K562 (cell line): ENCODE results near the gene TUBGCP5. TPM values are rescaled to one million over a fixed set of nuclear protein-coding genes. Genes with fewer than 3 reads are reported as not detected.
A peak's percentile ranks its signal among the peaks of the same experiment; 100 is the strongest.

Experiments used
- BHLHE40 ChIP-seq: IDR thresholded peaks from 2 replicates; pipeline ENCODE4 v1.6.1; 2011; ENCODE audit warnings: low read length, improper control_type of control experiment
- C11orf30 ChIP-seq: fragments of 450-650 bp; IDR thresholded peaks from 2 replicates; pipeline ENCODE4 v1.6.1; 2016; ENCODE audit warnings: low read depth, mild to moderate bottlenecking
- CBFA2T3 ChIP-seq: fragments of 450-650 bp; IDR thresholded peaks from 2 replicates; pipeline ENCODE4 v1.6.1; 2017
- CHD1 ChIP-seq: fragments of 200-600 bp; sonication (generic); IDR thresholded peaks from one replicate; pipeline ENCODE4 v1.6.1; 2012; ENCODE audit warnings: mild to moderate bottlenecking, moderate library complexity, low read length, inconsistent platforms
- HMGXB4 ChIP-seq: sonication (generic); formaldehyde crosslinking; IDR thresholded peaks from 2 replicates; pipeline ENCODE4 v1.8.1; 2023; ENCODE audit warnings: mild to moderate bottlenecking, missing genetic modification reagents
- MAFK ChIP-seq: IDR thresholded peaks from 2 replicates; pipeline ENCODE4 v1.6.1; 2011; ENCODE audit warnings: low read length, improper control_type of control experiment
- MAZ ChIP-seq, 2 experiments: fragments of 450-650 bp in 1 of 2; sonication (generic) in 1 of 2; formaldehyde crosslinking; IDR thresholded peaks in 1 of 2; conservative IDR thresholded peaks in 1 of 2; 2 replicates each; pipeline versions ENCODE4 v1.4.0 to v1.5.0; 2020; ENCODE audit warnings: mild to moderate bottlenecking in 1 of 2, missing genetic modification reagents in 1 of 2
- MYBL2 ChIP-seq, 2 experiments: fragments of 450-650 bp in 1 of 2; sonication (generic) in 1 of 2; formaldehyde crosslinking in 1 of 2; IDR thresholded peaks; 2 replicates each; pipeline versions ENCODE4 v1.6.1 to v1.8.1; 2017 to 2022; ENCODE audit warnings: borderline replicate concordance in 1 of 2, inconsistent platforms in 1 of 2, low read depth in 1 of 2, mild to moderate bottlenecking in 1 of 2, missing genetic modification reagents in 1 of 2, moderate library complexity in 1 of 2
- NFIC ChIP-seq: fragments of 450-650 bp; IDR thresholded peaks from 2 replicates; pipeline ENCODE4 v1.6.1; 2017; ENCODE audit warnings: mild to moderate bottlenecking, inconsistent platforms
- POLR3G ChIP-seq: IDR thresholded peaks from 2 replicates; pipeline ENCODE4 v1.6.1; 2011; ENCODE audit not compliant: insufficient read length, insufficient replicate concordance; ENCODE audit errors: extremely low read depth
- PPARD ChIP-seq: fragments of 250-450 bp; sonication (Bioruptor Pico); IDR thresholded peaks from 2 replicates; pipeline ENCODE4 v1.8.0; 2022; ENCODE audit warnings: inconsistent platforms, mild to moderate bottlenecking, moderate library complexity
- RBFOX2 ChIP-seq: fragments of 200-400 bp; formaldehyde crosslinking; IDR thresholded peaks from 2 replicates; pipeline ENCODE4 v1.6.1; 2017; ENCODE audit warnings: low read depth, mild to moderate bottlenecking, low read length, moderate library complexity
- RBM34 ChIP-seq: fragments of 200-400 bp; formaldehyde crosslinking; IDR thresholded peaks from 2 replicates; pipeline ENCODE4 v1.6.1; 2018; ENCODE audit warnings: low read length, borderline replicate concordance; ENCODE audit not compliant: insufficient read depth
- SMAD1 ChIP-seq: fragments of 150-350 bp; IDR thresholded peaks from 2 replicates; pipeline ENCODE4 v1.6.1; 2014; ENCODE audit warnings: low read length, low read depth; ENCODE audit not compliant: partially characterized antibody
- SMARCC2 ChIP-seq: fragments of 450-650 bp; IDR thresholded peaks from 2 replicates; pipeline ENCODE4 v1.6.1; 2017; ENCODE audit warnings: antibody characterized with exemption, moderate library complexity, mild to moderate bottlenecking, low read depth
- UBTF ChIP-seq, 2 experiments: IDR thresholded peaks; 2 replicates each; pipeline ENCODE4 v1.6.1; 2012; ENCODE audit warnings: improper control_type of control experiment in 2 of 2, low read depth in 2 of 2, low read length in 2 of 2, borderline replicate concordance in 1 of 2
- XRCC3 ChIP-seq: fragments of 450-650 bp; IDR thresholded peaks from 2 replicates; pipeline ENCODE4 v1.6.1; 2017; ENCODE audit warnings: mild to moderate bottlenecking, moderate library complexity
- ZBTB1 ChIP-seq: sonication (generic); formaldehyde crosslinking; IDR thresholded peaks from 2 replicates; pipeline ENCODE4 v1.8.1; 2023; ENCODE audit warnings: missing genetic modification reagents, low read depth, mild to moderate bottlenecking, borderline replicate concordance
- ZBTB43 ChIP-seq: sonication (generic); formaldehyde crosslinking; IDR thresholded peaks from 2 replicates; pipeline ENCODE4 v1.8.0; 2023; ENCODE audit warnings: mild to moderate bottlenecking, missing genetic modification reagents
- ZEB2 ChIP-seq: fragments of 450-650 bp; IDR thresholded peaks from 2 replicates; pipeline ENCODE4 v1.6.1; 2016
- ZFX ChIP-seq: sonication (generic); formaldehyde crosslinking; IDR thresholded peaks from 2 replicates; pipeline ENCODE4 v1.8.0; 2022; ENCODE audit warnings: mild to moderate bottlenecking, missing genetic modification reagents, moderate library complexity
- ZNF436 ChIP-seq: fragments of 250-450, 450-650 bp; sonication (Bioruptor Pico); formaldehyde crosslinking; IDR thresholded peaks from 2 replicates; pipeline ENCODE4 v1.7.0; 2020; ENCODE audit warnings: mild to moderate bottlenecking
- ZNF695 ChIP-seq: fragments of 450-650 bp; formaldehyde crosslinking; IDR thresholded peaks from 2 replicates; pipeline ENCODE4 v1.4.0; 2020; ENCODE audit warnings: mild to moderate bottlenecking, moderate library complexity
- ZNF830 ChIP-seq: fragments of 250-450 bp; sonication (Bioruptor Pico); IDR thresholded peaks from 2 replicates; pipeline ENCODE4 v1.5.0; 2021; ENCODE audit warnings: mild to moderate bottlenecking
- polyA plus RNA-seq, 8 experiments: library from polyadenylated mRNA; depleted of rRNA in 4 of 8; stranded (reverse) in 5 of 8; unstranded in 3 of 8; fragments of >200 nt; fragmentation: Nextera tagmentation in 2 of 8; fragmentation: Illumina TruSeq in 1 of 8; extraction: Ambion mirVana in 2 of 8; extraction: Trizol in 1 of 8; gene quantifications; 2 replicates each; pipeline versions ENCODE4 v1.2.1 to v1.2.3, GENCODE V29; 2011 to 2014; ENCODE audit warnings: inconsistent platforms in 1 of 8, missing spikeins in 1 of 8
- total RNA-seq, 7 experiments: library from RNA; depleted of rRNA in 6 of 7; stranded (reverse); fragments of >200 nt in 6 of 7; fragmentation: Illumina TruSeq in 2 of 7; extraction: Trizol in 2 of 7; gene quantifications; 2 replicates each; pipeline versions ENCODE4 v1.2.1 to v1.2.3, GENCODE V29; 2011 to 2021; ENCODE audit warnings: low replicate concordance in 1 of 7

TUBGCP5 gene
- total and polyA plus RNA-seq, 9 of the 15 experiments (the other 6 are each of a cell fraction or from before 2014, with no cell fraction given), result 5.8 to 33.9 (median 23.2) TPM

- 0 out of 4 replicates have a peak, but pooled peaks of 1 of the 2 experiments have one; percentile 26 for TF ChIP-seq UBTF (IDR thresholded peaks at IDR 0.05; ENCODE audit: borderline replicate concordance in 1 of 2, low read depth in 2 of 2, low read length in 2 of 2)
- no peak for TF ChIP-seq PPARD (CRISPR knock-in tag)
- no peak for TF ChIP-seq ZNF695 (CRISPR knock-in tag)
- peak; percentile 58; the same call in 1 of the 2 replicates for TF ChIP-seq NFIC
- peak in 1 of 2 experiments; percentile 59; a peak in 1 of 4 replicates for TF ChIP-seq MAZ (CRISPR knock-in tag; conservative IDR thresholded peaks at IDR 0.05 in 1 of 2, IDR thresholded peaks at IDR 0.05 in 1 of 2)
- no peak for TF ChIP-seq ZBTB43 (CRISPR knock-in tag)
- TF ChIP-seq ZBTB1 (CRISPR knock-in tag), result no peak
- TF ChIP-seq CBFA2T3, result no peak
- peak; percentile 99 for TF ChIP-seq RBFOX2
- no peak for TF ChIP-seq ZEB2
- peak; percentile 72 for TF ChIP-seq ZFX
- no peak for TF ChIP-seq SMARCC2
- no peak for TF ChIP-seq POLR3G
- no peak for TF ChIP-seq SMAD1
- TF ChIP-seq XRCC3, result no peak
- no peak for TF ChIP-seq ZNF830 (CRISPR knock-in tag)
- TF ChIP-seq MYBL2 (IDR thresholded peaks at IDR 0.05; ENCODE audit: low read depth), result no peak
- TF ChIP-seq MYBL2 (CRISPR knock-in tag; IDR thresholded peaks at IDR 0.05; ENCODE audit: borderline replicate concordance), result no peak
- TF ChIP-seq ZNF436, result no peak
- no peak; the same call in 1 of the 2 replicates for TF ChIP-seq C11orf30
- no peak for TF ChIP-seq MAFK
- 0 out of 2 replicates have a peak, but pooled peaks have one; percentile 86 for TF ChIP-seq RBM34
- TF ChIP-seq HMGXB4 (CRISPR knock-in tag), result peak; percentile 66
- TF ChIP-seq BHLHE40, result peak; percentile 74
- TF ChIP-seq CHD1, result peak; percentile 78
These were observed at the start of gene TUBGCP5 (continued) for GRCh38 chr15:23039143-23039916.
